ENCODE data around the gene NTM. TPM values are rescaled to one million over a fixed set of nuclear protein-coding genes. Genes with fewer than 3 reads are reported as not detected.

NTM gene
- total and polyA plus RNA-seq, 2 donors (not counting 3 experiments of a cell fraction or from before 2014, with no cell fraction given), result 1.00 to 1.1 TPM

GRCh38 chr11:132126973-132127899 lies 756.8 kb downstream of the NTM start:
- TF ChIP-seq MYC (IDR thresholded peaks at IDR 0.05; ENCODE audit: low read depth, low read length) (no peak), POLR2AphosphoS5 (IDR thresholded peaks at IDR 0.05; ENCODE audit: insufficient read depth, low read depth, low read length) (no peak), GATA2 (IDR thresholded peaks at IDR 0.05; ENCODE audit: insufficient read depth, insufficient read length, low read depth, low read length) (no peak), JUN (IDR thresholded peaks at IDR 0.05; ENCODE audit: borderline replicate concordance, insufficient read depth, insufficient read length, low read depth) (no peak), EZH2 (IDR thresholded peaks at IDR 0.05; ENCODE audit: borderline replicate concordance, low read depth, low read length, severe bottlenecking) (no peak), FOS (IDR thresholded peaks at IDR 0.05; ENCODE audit: borderline replicate concordance, insufficient read depth, low read length) (no peak), CTCF (IDR thresholded peaks at IDR 0.05; ENCODE audit: extremely low read depth in 1 of 2, insufficient read depth in 1 of 2, low read depth in 1 of 2, low read length in 2 of 2) (peak; percentile 61 to 66), POLR2A (IDR thresholded peaks at IDR 0.05; ENCODE audit: low read depth, low read length) (no peak), MAX (IDR thresholded peaks at IDR 0.05; ENCODE audit: insufficient read depth, insufficient read length) (no peak)
- no peaks in the 10 kb centered on the region for H4K20me1 ChIP-seq (replicated peaks; ENCODE audit: control insufficient read depth, extremely low read depth, insufficient read depth, low read length)
- intact Hi-C loops (cut with micrococcal nuclease) (loop anchor here (1.0 to 5.0 kb wide), 8 partner anchors 55 to 815 kb away; no protein-coding TSS in a partner anchor), dilution Hi-C loops (cut with MboI; ENCODE audit: extremely low pct_ligation_motif_present, low sequenced_read_pairs) (no loop called here)
- H3K4me2 ChIP-seq (ENCODE audit: insufficient read depth, low read length), result peak overlapping the region; percentile 49
- ChIA-PET CTCF (interaction anchor here (0.5 to 6.1 kb wide), 99 partner anchors 9 to 1230 kb away, joined by 3 to 323 read pairs (median 5); partner anchors contain the start of gene SNX19), POLR2A (interaction anchor here (0.6 kb wide), 1 partner anchor 55 kb away, joined by 3 read pairs; no protein-coding TSS in a partner anchor)
- H3K27ac ChIP-seq (ENCODE audit: insufficient read depth, low read depth, low read length), result no peak overlapping the region
- H3K36me3 ChIP-seq (ENCODE audit: control insufficient read depth in 2 of 2, extremely low read depth in 1 of 2, insufficient read depth in 2 of 2, low read length in 2 of 2), result no peaks in the 10 kb centered on the region
- H3K9me1 ChIP-seq (replicated peaks; ENCODE audit: control insufficient read depth, extremely low read depth, insufficient read depth, low read length), result no peaks in the 10 kb centered on the region
- FAIRE-seq (peak; percentile 93), DNase-seq (ENCODE audit: low read depth, low spot score) (peak; percentile 71)
- peaks cover 11% of the 10 kb centered on the region for H3K4me1 ChIP-seq (ENCODE audit: control insufficient read depth, extremely low read depth, insufficient read depth, low read length)
- no peaks in the 10 kb centered on the region for H3K27me3 ChIP-seq (ENCODE audit: control insufficient read depth in 2 of 2, insufficient read depth in 2 of 2, low read length in 2 of 2)
- H3K9me3 ChIP-seq (replicated peaks; ENCODE audit: control insufficient read depth, insufficient read depth, low read length), result no peaks in the 10 kb centered on the region
- H2AFZ ChIP-seq (ENCODE audit: low read depth, low read length), result peak overlapping the region; percentile 74
- peak overlapping the region; percentile 32 for H3K9ac ChIP-seq (replicated peaks; ENCODE audit: extremely low read depth, insufficient read depth, low read length)
- peak overlapping the region in 2 of 3 experiments; percentile 26 to 31 for H3K4me3 ChIP-seq (replicated peaks in 1 of 3; ENCODE audit: insufficient read depth in 1 of 3, low read depth in 1 of 3, low read length in 3 of 3)
- BruUV-seq (replicated peaks), result no TSS peak
- H3K79me2 ChIP-seq (ENCODE audit: control insufficient read depth, insufficient read depth, low read length), result no peaks in the 10 kb centered on the region

Data from endothelial cell of umbilical vein (primary cell).